Stimulated activated CD4-positive, alpha-beta T cell treated with anti-CD3 and anti-CD28 coated beads, Interleukin-12 subunit alpha, Interleukin-12 subunit beta, amount 100 ng/mL, for 48 hours (primary cell): Measurements from ENCODE around the gene PCDH18.
A peak's percentile ranks its signal among the peaks of the same experiment; 100 is the strongest.
"Not testable (repeated sequence)": the region's sequence is repeated elsewhere in the genome, so short reads cannot be mapped to it uniquely, and the experiment has no call there.

Source experiments
- DNase-seq, 3 donors: peaks; one replicate each; pipeline ENCODE4 v3.0.0-alpha.2; 2020; ENCODE audit warnings: low read depth in 2 of 3, low spot score in 1 of 3

The PCDH18 gene

GRCh38 chr4:137531986-137532868 lies at the start of gene PCDH18:
TSS of gene PCDH18 (minus strand) at chr4:137532494. CDS start at chr4:137532088, 406 bp downstream.
- peak in 1 of 3 donors; percentile 8 for DNase-seq

- DNase-seq: no peak
Observed at GRCh38 chr4:137576446-137576845, 44.2 kb upstream of the PCDH18 start.

GRCh38 chr4:137572647-137573046 lies 40.4 kb upstream of the PCDH18 start:
- no peak for DNase-seq

- DNase-seq: no peak
Observed at GRCh38 chr4:137572163-137572562, 39.9 kb upstream of the PCDH18 start.

- DNase-seq: no peak
Observed at GRCh38 chr4:137559801-137560200, 27.5 kb upstream of the PCDH18 start.

- DNase-seq: no peak
Observed at GRCh38 chr4:137558951-137559350, 26.7 kb upstream of the PCDH18 start.

GRCh38 chr4:137545461-137545861 lies 13.2 kb upstream of the PCDH18 start:
- no peak for DNase-seq

- no peak for DNase-seq
Observed at GRCh38 chr4:137543648-137544047, 11.4 kb upstream of the PCDH18 start.

GRCh38 chr4:137543198-137543597 lies 10.9 kb upstream of the PCDH18 start:
- DNase-seq: no peak

- no peak for DNase-seq
Observed at GRCh38 chr4:137541876-137542646, 9.8 kb upstream of the PCDH18 start.

- DNase-seq: no peak
Observed at GRCh38 chr4:137541181-137541580, 8.9 kb upstream of the PCDH18 start.

GRCh38 chr4:137540356-137540755 lies 8.1 kb upstream of the PCDH18 start:
- DNase-seq: no peak

- no peak for DNase-seq
Observed at GRCh38 chr4:137538526-137538925, 6.2 kb upstream of the PCDH18 start.

GRCh38 chr4:137537807-137538206 lies 5.5 kb upstream of the PCDH18 start:
- not testable (repeated sequence) for DNase-seq

GRCh38 chr4:137536789-137537561 lies 4.7 kb upstream of the PCDH18 start:
- no peak for DNase-seq

GRCh38 chr4:137535718-137536117 lies 3.4 kb upstream of the PCDH18 start:
- DNase-seq: no peak

- no peak for DNase-seq
Observed at GRCh38 chr4:137534516-137534915, 2.2 kb upstream of the PCDH18 start.

GRCh38 chr4:137533855-137534254 lies 1.6 kb upstream of the PCDH18 start:
- DNase-seq: no peak

- no peak for DNase-seq
Observed at GRCh38 chr4:137532869-137533236, 559 bp upstream of the PCDH18 start.

GRCh38 chr4:137531168-137531985 lies 917 bp downstream of the PCDH18 start:
- DNase-seq: no peak

GRCh38 chr4:137530176-137530575 lies 2.1 kb downstream of the PCDH18 start:
- DNase-seq: no peak
